ENCODE data around the gene TMX1.

TMX1 gene

DNA sequence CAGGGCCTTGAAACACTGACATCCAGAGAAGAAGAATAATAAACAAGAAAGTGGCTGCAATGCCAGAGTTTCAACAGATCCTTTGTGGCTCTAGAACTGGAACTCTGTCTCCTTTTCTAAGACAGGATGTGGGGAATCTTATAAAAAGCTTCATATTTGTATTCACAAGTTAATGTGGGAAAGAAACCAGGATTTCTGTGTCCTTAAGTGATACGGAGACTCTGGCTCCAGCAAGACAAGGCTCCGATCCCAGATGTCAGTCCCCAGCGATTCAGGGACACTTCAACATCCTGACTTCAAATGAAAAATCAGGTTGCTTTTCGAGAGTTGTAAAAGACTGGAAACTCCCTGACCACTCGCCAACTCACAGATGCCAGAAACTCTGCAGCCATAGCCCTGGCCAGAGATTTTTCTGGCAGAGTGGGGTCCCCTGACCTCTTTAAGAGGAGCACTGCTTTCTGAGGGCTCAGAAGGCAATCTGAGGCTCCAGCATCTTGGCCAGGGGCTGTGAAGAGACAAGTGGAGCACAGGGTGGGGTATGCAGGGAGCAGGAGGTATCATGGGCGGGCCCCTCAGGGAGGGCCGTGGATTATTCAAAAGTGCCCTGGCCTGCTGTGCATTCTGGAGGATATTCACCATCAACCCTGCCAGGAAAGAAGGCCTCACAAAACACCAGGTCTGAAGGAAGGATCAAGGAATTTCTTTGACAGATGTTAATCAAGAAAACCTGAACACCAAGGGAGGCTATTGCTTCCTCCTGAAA lies 53.3 kb downstream of the TMX1 start:
- no peak for DNase-seq (ENCODE audit: low read depth in 2 of 3, low spot score in 1 of 3)

- no peak for DNase-seq (ENCODE audit: low read depth in 2 of 3, low spot score in 1 of 3)
Observed at GRCh38 chr14:51293912-51294389, 53.9 kb downstream of the TMX1 start.

- no peak for DNase-seq (ENCODE audit: low read depth in 2 of 3, low spot score in 1 of 3)
Observed at GRCh38 chr14:51294951-51295525, 55.0 kb downstream of the TMX1 start.

DNA sequence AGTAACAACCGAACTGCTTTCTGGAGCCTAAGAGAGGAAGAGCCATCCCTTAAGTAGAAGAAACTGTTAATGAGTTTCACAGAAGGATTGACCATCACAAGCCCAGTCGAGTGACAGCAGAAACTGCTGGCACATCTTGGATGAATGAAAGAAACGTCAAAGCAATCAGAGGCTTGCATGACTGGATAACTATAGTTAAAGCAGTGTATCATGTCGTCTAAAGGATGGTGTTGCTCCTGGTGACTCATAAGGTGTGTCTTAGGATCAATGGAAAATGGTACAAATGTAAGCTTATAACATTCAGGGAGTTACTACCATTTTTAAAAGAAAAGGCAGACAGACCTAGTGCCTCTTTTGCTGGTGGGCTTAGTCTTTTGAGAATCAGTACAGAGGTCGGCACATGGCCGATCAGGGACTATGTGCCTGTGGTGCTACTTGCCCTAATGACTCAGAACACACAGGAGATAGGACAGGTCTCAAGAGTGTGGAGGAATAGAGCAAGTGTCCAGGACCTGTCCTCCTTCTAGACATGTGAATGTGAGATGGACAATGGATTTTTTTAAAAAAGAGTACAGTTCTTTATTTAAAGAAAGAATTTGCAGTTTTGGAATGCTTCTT lies 55.7 kb downstream of the TMX1 start:
- DNase-seq (ENCODE audit: low read depth in 2 of 3, low spot score in 1 of 3) = no peak

DNA sequence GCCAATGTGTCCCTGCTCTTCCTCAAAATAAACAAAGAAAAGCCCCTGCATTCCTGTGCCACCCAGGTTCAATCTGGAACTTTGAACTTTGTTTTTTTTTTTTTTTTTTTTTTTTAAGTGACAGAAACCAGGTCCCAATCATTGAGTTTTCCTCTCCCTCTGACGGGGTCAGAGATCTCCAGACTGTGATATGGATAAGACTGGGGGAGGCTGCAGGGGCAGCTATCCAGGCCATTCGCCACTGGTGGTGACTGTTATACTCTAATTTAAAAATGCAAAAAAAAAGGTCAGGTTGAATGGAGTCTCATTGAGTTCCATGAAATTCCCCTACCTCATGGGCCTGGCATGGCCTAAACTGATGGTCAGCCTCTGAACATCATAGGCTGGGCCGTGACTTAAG lies 57.0 kb downstream of the TMX1 start:
- no peak for DNase-seq (ENCODE audit: low read depth in 2 of 3, low spot score in 1 of 3)

DNA sequence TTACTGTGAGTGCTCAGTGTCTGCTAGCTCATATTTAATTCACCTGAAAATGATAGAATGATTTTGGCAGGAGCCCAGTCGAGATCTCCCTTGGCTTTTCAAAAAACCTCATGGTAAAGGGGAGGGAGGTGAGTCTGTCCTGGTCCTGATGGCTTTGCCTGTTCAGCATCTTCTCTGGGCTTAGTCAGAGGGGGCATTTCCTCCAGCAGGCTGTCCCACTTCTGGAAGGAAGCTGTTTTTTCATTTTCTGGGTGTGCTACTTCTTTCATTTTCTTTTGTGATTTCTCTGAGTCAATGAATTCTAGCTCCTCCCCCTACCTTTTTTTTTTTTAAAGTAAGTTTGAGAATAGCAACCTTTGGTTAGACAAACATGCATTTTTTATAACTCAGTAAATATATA lies 58.8 kb downstream of the TMX1 start:
- no peak for DNase-seq (ENCODE audit: low read depth in 2 of 3, low spot score in 1 of 3)

DNA sequence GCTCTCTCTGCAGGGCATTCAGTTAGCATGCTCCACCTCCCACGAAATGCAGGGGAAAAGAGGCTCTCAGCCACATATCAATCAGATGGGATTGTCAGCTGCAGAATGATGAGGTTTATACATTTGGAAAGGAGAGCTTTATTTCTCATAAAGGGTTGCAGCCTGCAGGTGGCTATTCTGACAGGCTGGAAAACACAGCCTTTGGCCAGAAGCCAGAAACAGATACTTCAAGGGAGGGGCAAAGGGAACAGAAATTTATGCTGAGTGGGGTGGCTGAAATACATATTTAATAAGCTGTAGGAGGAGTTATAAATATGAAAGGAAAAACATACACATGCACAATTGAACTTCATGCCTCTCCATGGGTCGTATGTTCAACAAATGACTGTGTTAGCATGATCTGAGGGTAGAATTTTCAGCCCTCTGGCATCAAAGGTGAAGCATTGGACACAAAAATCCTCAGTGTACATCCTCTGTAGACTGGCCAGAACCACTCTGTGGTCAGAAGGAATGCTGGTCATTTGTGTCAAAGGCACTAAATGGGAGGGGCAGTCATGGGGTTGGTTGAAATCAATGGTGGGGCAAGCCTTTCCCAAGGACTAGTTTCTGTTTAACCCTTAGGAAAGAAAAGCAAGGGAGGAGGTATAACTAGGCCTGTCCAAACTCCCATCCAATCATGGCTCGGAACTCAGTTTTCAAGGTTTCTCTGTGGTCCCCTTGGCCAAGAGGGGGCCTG lies 62.4 kb downstream of the TMX1 start:
- no peak for DNase-seq (ENCODE audit: low read depth in 2 of 3, low spot score in 1 of 3)

- peak in 1 of 3 donors; percentile 5 for DNase-seq (ENCODE audit: low read depth in 2 of 3, low spot score in 1 of 3)
Observed at GRCh38 chr14:51304438-51304837, 64.4 kb downstream of the TMX1 start.

DNA sequence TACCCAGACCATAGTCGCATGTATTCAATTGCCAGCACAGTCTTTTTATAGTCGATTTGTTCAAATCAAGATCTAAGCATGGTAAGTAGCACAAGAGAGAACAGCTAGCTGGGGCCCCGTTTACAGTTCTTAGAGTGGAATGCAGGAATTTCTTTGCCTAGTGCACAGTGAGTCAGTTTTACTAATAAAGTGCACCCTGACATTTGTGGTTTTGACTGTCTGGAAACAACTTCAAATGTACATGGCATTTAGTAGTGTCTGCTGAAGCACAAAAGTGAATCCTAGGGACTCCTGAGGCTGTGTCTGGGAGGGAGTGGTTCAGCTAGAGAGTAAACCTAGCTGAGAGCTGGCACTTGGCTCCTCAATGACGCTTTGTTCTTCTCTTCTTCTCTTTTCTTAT lies 64.9 kb downstream of the TMX1 start:
- DNase-seq (ENCODE audit: low read depth in 2 of 3, low spot score in 1 of 3) = no peak

GRCh38 chr14:51305751-51306150 lies 65.7 kb downstream of the TMX1 start:
- DNase-seq (ENCODE audit: low read depth in 2 of 3, low spot score in 1 of 3) = no peak

Data from stimulated activated CD4-positive, alpha-beta T cell treated with anti-CD3 and anti-CD28 coated beads, Interleukin-12 subunit alpha, Interleukin-12 subunit beta, amount 100 ng/mL, for 48 hours (primary cell).